GM12878 (cell line): Measurements from ENCODE around the gene MAN2A1. TPM values are rescaled to one million over a fixed set of nuclear protein-coding genes. Genes with fewer than 3 reads are reported as not detected.

Experiments
- ATAC-seq: fragments of 200-7000 bp; cut with Tn5 transposase; 3 replicates; pipeline ENCODE4 v1.9.1; 2020; ENCODE audit warnings: mild to moderate bottlenecking, moderate library complexity
- BruUV-seq: library from RNA; stranded (reverse); fragments of 400-500 nt; replicated peaks from 2 replicates; lab custom pipeline; 2021; lab: Mats Ljungman, UMichigan
- CTCF ChIA-PET: fragments of 300-600 bp; sonication (Branson Sonifier 250); formaldehyde crosslinking; extraction: SDS; loops from one replicate; lab custom pipeline; 2021; ENCODE audit warnings: inconsistent platforms; lab: Yijun Ruan, JAX
- POLR2A ChIA-PET: fragments of 350-600 bp; formaldehyde crosslinking; extraction: SDS; loops from one replicate; lab custom pipeline; 2021; ENCODE audit warnings: inconsistent platforms; lab: Charles Lee
- RAD21 ChIA-PET: fragments of 300-600 bp; sonication (Branson Sonifier 250); formaldehyde crosslinking; loops from one replicate; lab custom pipeline; 2023; ENCODE audit warnings: antibody characterized with exemption; ENCODE audit not compliant: unreplicated experiment; lab: Charles Lee
- SMC1A ChIA-PET: fragments of 300-600 bp; sonication (Branson Sonifier 250); formaldehyde crosslinking; loops from one replicate; lab custom pipeline; 2023; ENCODE audit not compliant: unreplicated experiment, uncharacterized antibody; lab: Charles Lee
- DNase-seq: peaks from one replicate; pipeline ENCODE4 v3.0.0-alpha.2; 2011; ENCODE audit warnings: low read depth, low spot score
- FAIRE-seq: peaks from 3 replicates; lab custom pipeline; 2011; peaks lifted over from hg19 to GRCh38; lab: Jason Lieb, UNC
- H2AFZ ChIP-seq: 2 replicates; pipeline ENCODE4 v1.6.0; 2011; ENCODE audit warnings: low read depth, low read length, control low read depth; ENCODE audit not compliant: control insufficient read depth
- H3K27ac ChIP-seq: 2 replicates; pipeline ENCODE4 v1.5.1; 2011; ENCODE audit warnings: control low read depth; ENCODE audit not compliant: control insufficient read depth, insufficient read depth
- H3K27me3 ChIP-seq, 2 experiments: replicated peaks in 1 of 2; 2 replicates each; pipeline versions ENCODE4 v1.6.0 to v1.6.1; 2011; ENCODE audit warnings: low read length in 1 of 2; ENCODE audit not compliant: control insufficient read depth in 2 of 2, insufficient read depth in 2 of 2
- H3K36me3 ChIP-seq, 2 experiments: 2 replicates each; pipeline ENCODE4 v1.5.1; 2011; ENCODE audit warnings: low read length in 1 of 2; ENCODE audit not compliant: control insufficient read depth in 2 of 2, insufficient read depth in 2 of 2
- H3K4me1 ChIP-seq: 2 replicates; pipeline ENCODE4 v1.6.1; 2011; ENCODE audit warnings: mild to moderate bottlenecking, low read length, moderate library complexity, mixed read lengths; ENCODE audit not compliant: control insufficient read depth, insufficient read depth
- H3K4me2 ChIP-seq: 2 replicates; pipeline ENCODE4 v1.6.0; 2011; ENCODE audit warnings: control low read depth; ENCODE audit not compliant: control insufficient read depth, insufficient read depth
- H3K4me3 ChIP-seq: fragments of 200-600 bp; sonication (generic); 2 replicates; pipeline ENCODE4 v1.5.1; 2016
- H3K79me2 ChIP-seq: 2 replicates; pipeline ENCODE4 v1.6.0; 2011; ENCODE audit warnings: low read length; ENCODE audit not compliant: control insufficient read depth, insufficient read depth
- H3K9ac ChIP-seq: 2 replicates; pipeline ENCODE4 v1.8.0; 2011; ENCODE audit warnings: low read length, control low read depth, mixed read lengths; ENCODE audit not compliant: control insufficient read depth, insufficient read depth
- H3K9me3 ChIP-seq: replicated peaks from 3 replicates; pipeline ENCODE4 v1.5.1; 2011; ENCODE audit warnings: mild to moderate bottlenecking, low read length; ENCODE audit not compliant: control insufficient read depth, insufficient read depth
- H4K20me1 ChIP-seq: 2 replicates; pipeline ENCODE4 v1.6.0; 2011; ENCODE audit not compliant: control insufficient read depth, insufficient read depth
- ASH2L ChIP-seq: fragments of 300-600, 200-600 bp; sonication (generic); IDR thresholded peaks from 2 replicates; pipeline ENCODE4 v1.6.1; 2017; ENCODE audit warnings: low read depth, mild to moderate bottlenecking, borderline replicate concordance
- DPF2 ChIP-seq: fragments of 450-650 bp; IDR thresholded peaks from 2 replicates; pipeline ENCODE4 v1.6.1; 2017; ENCODE audit warnings: mild to moderate bottlenecking
- EED ChIP-seq: sonication (generic); IDR thresholded peaks from 2 replicates; pipeline ENCODE4 v1.6.1; 2016; ENCODE audit warnings: antibody characterized with exemption, low read depth
- GABPA ChIP-seq: IDR thresholded peaks from 2 replicates; pipeline ENCODE4 v1.6.1; 2014; ENCODE audit warnings: antibody characterized with exemption, low read depth, mild to moderate bottlenecking, inconsistent platforms
- HDAC2 ChIP-seq: fragments of 200-600 bp; sonication (generic); IDR thresholded peaks from 2 replicates; pipeline ENCODE4 v1.6.1; 2017
- IKZF2 ChIP-seq, 2 experiments: fragments of 450-650 bp; IDR thresholded peaks; 2 replicates each; pipeline ENCODE4 v1.6.1; 2017; ENCODE audit warnings: mild to moderate bottlenecking in 2 of 2, moderate library complexity in 2 of 2
- IRF4 ChIP-seq: IDR thresholded peaks from 2 replicates; pipeline ENCODE4 v1.6.1; 2011; ENCODE audit warnings: low read depth, low read length
- JUND ChIP-seq: IDR thresholded peaks from 2 replicates; pipeline ENCODE4 v1.6.1; 2012; ENCODE audit warnings: low read depth, mild to moderate bottlenecking, low read length, improper control_type of control experiment, moderate library complexity
- NFIC ChIP-seq: IDR thresholded peaks from 2 replicates; pipeline ENCODE4 v1.6.1; 2012; ENCODE audit warnings: low read depth, mild to moderate bottlenecking, inconsistent platforms, low read length, moderate library complexity
- NFYB ChIP-seq: IDR thresholded peaks from 2 replicates; pipeline ENCODE4 v1.6.1; 2011; ENCODE audit warnings: low read depth, mild to moderate bottlenecking, low read length, improper control_type of control experiment, moderate library complexity; ENCODE audit not compliant: insufficient read depth
- PAX8 ChIP-seq: fragments of 450-650 bp; IDR thresholded peaks from 2 replicates; pipeline ENCODE4 v1.6.1; 2017; ENCODE audit warnings: mild to moderate bottlenecking, moderate library complexity
- SMC3 ChIP-seq: IDR thresholded peaks from 2 replicates; pipeline ENCODE4 v1.6.1; 2011; ENCODE audit warnings: low read length, improper control_type of control experiment, borderline replicate concordance
- TCF3 ChIP-seq: IDR thresholded peaks from 2 replicates; pipeline ENCODE4 v1.6.1; 2012; ENCODE audit warnings: low read depth, mild to moderate bottlenecking, low read length, borderline replicate concordance; ENCODE audit not compliant: insufficient read depth
- WGBS: methylation state at CpG from one replicate; pipeline ENCODE4 v1.1.6; 2016; ENCODE audit warnings: low lambda C conversion rate; ENCODE audit not compliant: insufficient replicate concordance, insufficient coverage; ENCODE audit errors: missing lambda C conversion rate; 5-methylcytosine and 5-hydroxymethylcytosine counted together
- in situ Hi-C: fragments of 300-500 bp; cut with MboI; formaldehyde crosslinking; loops from 9 replicates; pipeline ENCODE4 v1.14.3; 2018; ENCODE audit warnings: mixed read lengths
- intact Hi-C: fragments of 100-400 bp; cut with micrococcal nuclease; formaldehyde crosslinking; loops from one replicate; pipeline ENCODE4 v1.14.2; 2022; ENCODE audit not compliant: unreplicated experiment
- polyA plus RNA-seq, 11 experiments: library from polyadenylated mRNA; depleted of rRNA in 4 of 11; unstranded in 6 of 11; stranded (reverse) in 5 of 11; fragments of >200 nt; fragmentation: Nextera tagmentation in 4 of 11; fragmentation: Illumina TruSeq in 1 of 11; extraction: Ambion mirVana in 4 of 11; extraction: Trizol in 1 of 11; gene quantifications; 1 replicate in 1 of 11; 2 replicates in 10 of 11; pipeline versions ENCODE4 v1.2.1 to v1.2.3, GENCODE V29; 2011 to 2016; ENCODE audit warnings: inconsistent platforms in 2 of 11, missing spikeins in 2 of 11, low read depth in 1 of 11
- total RNA-seq, 4 experiments: library from RNA; depleted of rRNA in 3 of 4; stranded (reverse); fragments of >200 nt in 3 of 4; fragmentation: Illumina TruSeq in 1 of 4; extraction: Trizol in 1 of 4; gene quantifications; 2 replicates each; pipeline versions ENCODE4 v1.2.1 to v1.2.3, GENCODE V29; 2013 to 2021
- TF ChIP-seq, protein P1 (sequence below): fragments of 450-650 bp; formaldehyde crosslinking; IDR thresholded peaks from 2 replicates; pipeline ENCODE4 v1.4.0; 2022; ENCODE audit warnings: mild to moderate bottlenecking, moderate library complexity
- TF ChIP-seq, protein P2 (sequence below): IDR thresholded peaks from 2 replicates; pipeline ENCODE4 v1.6.1; 2012; ENCODE audit warnings: improper control_type of control experiment, low read depth, low read length; ENCODE audit not compliant: insufficient replicate concordance

MAN2A1 gene
- total and polyA plus RNA-seq, 10 of the 15 experiments (the other 5 are each of a cell fraction or from before 2014, with no cell fraction given), result 4.2 to 27.9 (median 10.5) TPM

DNA sequence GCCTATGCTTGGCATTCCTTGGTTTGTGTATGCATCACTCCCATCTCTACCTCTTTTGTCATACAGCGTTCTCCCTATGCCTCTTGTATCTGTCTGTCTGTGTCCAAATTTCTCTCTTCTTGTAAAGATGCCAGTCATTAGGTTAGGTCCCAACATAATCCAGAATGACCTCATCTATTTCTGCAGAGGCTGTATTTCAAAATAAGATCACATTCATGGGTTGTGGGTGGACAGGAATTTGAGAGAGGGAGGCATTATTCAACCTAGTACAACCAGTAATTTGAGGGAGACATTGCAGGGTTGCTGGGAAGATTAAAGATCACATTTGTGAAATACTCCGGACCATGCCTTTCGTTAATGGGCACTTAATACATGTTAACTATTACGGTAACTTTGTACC is 155.0 kb downstream of the MAN2A1 start (continued):
- TF ChIP-seq NFYB (no peak), PAX8 (no peak), GABPA (no peak), IKZF2 (IDR thresholded peaks at IDR 0.05) (no peak)

DNA sequence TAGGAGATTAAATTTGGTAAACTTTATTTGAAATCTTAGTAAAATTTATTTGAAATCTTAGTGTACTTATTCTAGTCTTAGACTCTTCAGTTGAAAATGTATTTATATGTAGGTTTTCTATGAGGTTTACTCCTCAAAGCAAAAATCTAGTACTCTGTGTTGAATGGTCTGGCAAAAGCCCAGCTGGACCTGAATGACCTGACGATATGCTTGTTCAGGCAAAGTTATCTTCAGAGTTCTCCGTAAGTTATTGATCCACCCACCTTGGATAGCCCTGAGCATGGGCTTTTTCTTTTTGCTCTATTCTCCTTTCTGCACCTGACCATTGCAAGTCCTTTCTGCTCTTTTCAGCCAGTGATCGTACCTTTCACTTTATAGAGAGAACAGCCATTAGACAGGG is 158.4 kb downstream of the MAN2A1 start:
- no peak for FAIRE-seq
- intact Hi-C loops (no loop called here), in situ Hi-C loops (no loop called here)
- POLR2A ChIA-PET, result no interaction called here
- Histone ChIP-seq H3K9ac (no peak overlapping the region), H3K4me3 (no peak overlapping the region), H3K36me3 (0 out of 4 replicates have a peak, but pooled peaks cover 0 to 2% of the 10 kb centered on the region in 2 experiments), H3K9me3 (no peaks in the 10 kb centered on the region), H3K79me2 (no peaks in the 10 kb centered on the region), H3K27me3 (no peaks in the 10 kb centered on the region), H2AFZ (no peak overlapping the region), H3K27ac (no peak overlapping the region), H4K20me1 (no peaks in the 10 kb centered on the region), H3K4me2 (no peak overlapping the region), H3K4me1 (no peaks in the 10 kb centered on the region)
- WGBS, result 99% methylated on average over 3 of the region's 3 CpGs
- BruUV-seq, result no TSS peak
- CTCF ChIA-PET, result no interaction called here
- RAD21 ChIA-PET, result no interaction called here
- no peak for DNase-seq
- no peak for ATAC-seq
- SMC1A ChIA-PET, result interaction anchor here (1.2 to 1.5 kb wide), 2 partner anchors 15 to 20 kb away, joined by 3 to 5 read pairs; no protein-coding TSS in a partner anchor
- TF ChIP-seq ASH2L (no peak), EED (no peak), NFIC (no peak), DPF2 (no peak), IRF4 (no peak), SMC3 (no peak), GABPA (no peak), TCF3 (no peak), HDAC2 (no peak), JUND (no peak), NFYB (no peak)
- TF ChIP-seq, protein P1, sequence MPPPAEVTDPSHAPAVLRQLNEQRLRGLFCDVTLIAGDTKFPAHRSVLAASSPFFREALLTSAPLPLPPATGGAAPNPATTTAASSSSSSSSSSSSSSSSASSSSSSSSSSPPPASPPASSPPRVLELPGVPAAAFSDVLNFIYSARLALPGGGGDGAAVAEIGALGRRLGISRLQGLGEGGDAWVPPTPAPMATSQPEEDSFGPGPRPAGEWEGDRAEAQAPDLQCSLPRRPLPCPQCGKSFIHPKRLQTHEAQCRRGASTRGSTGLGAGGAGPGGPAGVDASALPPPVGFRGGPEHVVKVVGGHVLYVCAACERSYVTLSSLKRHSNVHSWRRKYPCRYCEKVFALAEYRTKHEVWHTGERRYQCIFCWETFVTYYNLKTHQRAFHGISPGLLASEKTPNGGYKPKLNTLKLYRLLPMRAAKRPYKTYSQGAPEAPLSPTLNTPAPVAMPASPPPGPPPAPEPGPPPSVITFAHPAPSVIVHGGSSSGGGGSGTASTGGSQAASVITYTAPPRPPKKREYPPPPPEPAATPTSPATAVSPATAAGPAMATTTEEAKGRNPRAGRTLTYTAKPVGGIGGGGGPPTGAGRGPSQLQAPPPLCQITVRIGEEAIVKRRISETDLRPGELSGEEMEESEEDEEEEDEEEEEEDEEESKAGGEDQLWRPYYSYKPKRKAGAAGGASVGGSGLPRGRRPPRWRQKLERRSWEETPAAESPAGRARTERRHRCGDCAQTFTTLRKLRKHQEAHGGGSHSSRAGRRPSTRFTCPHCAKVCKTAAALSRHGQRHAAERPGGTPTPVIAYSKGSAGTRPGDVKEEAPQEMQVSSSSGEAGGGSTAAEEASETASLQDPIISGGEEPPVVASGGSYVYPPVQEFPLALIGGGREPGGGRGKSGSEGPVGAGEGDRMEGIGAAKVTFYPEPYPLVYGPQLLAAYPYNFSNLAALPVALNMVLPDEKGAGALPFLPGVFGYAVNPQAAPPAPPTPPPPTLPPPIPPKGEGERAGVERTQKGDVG (CRISPR knock-in tag), result no peak
- TF ChIP-seq, protein P2, sequence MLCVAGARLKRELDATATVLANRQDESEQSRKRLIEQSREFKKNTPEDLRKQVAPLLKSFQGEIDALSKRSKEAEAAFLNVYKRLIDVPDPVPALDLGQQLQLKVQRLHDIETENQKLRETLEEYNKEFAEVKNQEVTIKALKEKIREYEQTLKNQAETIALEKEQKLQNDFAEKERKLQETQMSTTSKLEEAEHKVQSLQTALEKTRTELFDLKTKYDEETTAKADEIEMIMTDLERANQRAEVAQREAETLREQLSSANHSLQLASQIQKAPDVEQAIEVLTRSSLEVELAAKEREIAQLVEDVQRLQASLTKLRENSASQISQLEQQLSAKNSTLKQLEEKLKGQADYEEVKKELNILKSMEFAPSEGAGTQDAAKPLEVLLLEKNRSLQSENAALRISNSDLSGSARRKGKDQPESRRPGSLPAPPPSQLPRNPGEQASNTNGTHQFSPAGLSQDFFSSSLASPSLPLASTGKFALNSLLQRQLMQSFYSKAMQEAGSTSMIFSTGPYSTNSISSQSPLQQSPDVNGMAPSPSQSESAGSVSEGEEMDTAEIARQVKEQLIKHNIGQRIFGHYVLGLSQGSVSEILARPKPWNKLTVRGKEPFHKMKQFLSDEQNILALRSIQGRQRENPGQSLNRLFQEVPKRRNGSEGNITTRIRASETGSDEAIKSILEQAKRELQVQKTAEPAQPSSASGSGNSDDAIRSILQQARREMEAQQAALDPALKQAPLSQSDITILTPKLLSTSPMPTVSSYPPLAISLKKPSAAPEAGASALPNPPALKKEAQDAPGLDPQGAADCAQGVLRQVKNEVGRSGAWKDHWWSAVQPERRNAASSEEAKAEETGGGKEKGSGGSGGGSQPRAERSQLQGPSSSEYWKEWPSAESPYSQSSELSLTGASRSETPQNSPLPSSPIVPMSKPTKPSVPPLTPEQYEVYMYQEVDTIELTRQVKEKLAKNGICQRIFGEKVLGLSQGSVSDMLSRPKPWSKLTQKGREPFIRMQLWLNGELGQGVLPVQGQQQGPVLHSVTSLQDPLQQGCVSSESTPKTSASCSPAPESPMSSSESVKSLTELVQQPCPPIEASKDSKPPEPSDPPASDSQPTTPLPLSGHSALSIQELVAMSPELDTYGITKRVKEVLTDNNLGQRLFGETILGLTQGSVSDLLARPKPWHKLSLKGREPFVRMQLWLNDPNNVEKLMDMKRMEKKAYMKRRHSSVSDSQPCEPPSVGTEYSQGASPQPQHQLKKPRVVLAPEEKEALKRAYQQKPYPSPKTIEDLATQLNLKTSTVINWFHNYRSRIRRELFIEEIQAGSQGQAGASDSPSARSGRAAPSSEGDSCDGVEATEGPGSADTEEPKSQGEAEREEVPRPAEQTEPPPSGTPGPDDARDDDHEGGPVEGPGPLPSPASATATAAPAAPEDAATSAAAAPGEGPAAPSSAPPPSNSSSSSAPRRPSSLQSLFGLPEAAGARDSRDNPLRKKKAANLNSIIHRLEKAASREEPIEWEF, result no peak
